Hematopoietic multipotent progenitor cell treated with erythropoietin and hydrocortisone succinate and interleukin-3 and kit ligand, for 17 days (in vitro differentiated cells): ENCODE results near the gene CMSS1.

Experiments
- DNase-seq: peaks from one replicate; pipeline ENCODE4 v3.0.0-alpha.2; 2015; ENCODE audit warnings: low spot score

The CMSS1 gene

GRCh38 chr3:100149713-100150415, 332.2 kb downstream of the CMSS1 start:
- no peak for DNase-seq

GRCh38 chr3:100150473-100150872, 332.8 kb downstream of the CMSS1 start:
- no peak for DNase-seq

- DNase-seq: no peak
Observed at GRCh38 chr3:100151024-100151707, 333.5 kb downstream of the CMSS1 start.

GRCh38 chr3:100154171-100154570, 336.5 kb downstream of the CMSS1 start:
- no peak for DNase-seq

GRCh38 chr3:100155128-100155527, 337.5 kb downstream of the CMSS1 start:
- DNase-seq: no peak

- DNase-seq: no peak
Observed at GRCh38 chr3:100155590-100155989, 337.9 kb downstream of the CMSS1 start.

GRCh38 chr3:100157685-100158084, 340.0 kb downstream of the CMSS1 start:
- no peak for DNase-seq

- DNase-seq: no peak
Observed at GRCh38 chr3:100158918-100159330, 341.3 kb downstream of the CMSS1 start.

GRCh38 chr3:100159331-100160153, 341.9 kb downstream of the CMSS1 start:
- DNase-seq: no peak

- DNase-seq: no peak
Observed at GRCh38 chr3:100160521-100160920, 342.9 kb downstream of the CMSS1 start.

- DNase-seq: no peak
Observed at GRCh38 chr3:100163787-100164186, 346.1 kb downstream of the CMSS1 start.

- DNase-seq: no peak
Observed at GRCh38 chr3:100164743-100165142, 347.1 kb downstream of the CMSS1 start.

- no peak for DNase-seq
Observed at GRCh38 chr3:100165926-100166550, 348.4 kb downstream of the CMSS1 start.

GRCh38 chr3:100169201-100169920, 351.7 kb downstream of the CMSS1 start:
- no peak for DNase-seq

- DNase-seq: no peak
Observed at GRCh38 chr3:100170486-100170885, 352.8 kb downstream of the CMSS1 start.

GRCh38 chr3:100171211-100171914, 353.7 kb downstream of the CMSS1 start:
- DNase-seq: no peak

GRCh38 chr3:100173961-100174360, 356.3 kb downstream of the CMSS1 start:
- no peak for DNase-seq

- DNase-seq: no peak
Observed at GRCh38 chr3:100175637-100176280, 358.1 kb downstream of the CMSS1 start.

- no peak for DNase-seq
Observed at GRCh38 chr3:100179692-100180349, 362.2 kb downstream of the CMSS1 start.

- no peak for DNase-seq
Observed at GRCh38 chr3:100183608-100184125, 366.0 kb downstream of the CMSS1 start.
